Mesothelial cell of epicardium (in vitro differentiated cells): ENCODE results near the gene POSTN. TPM values are rescaled to one million over a fixed set of nuclear protein-coding genes. Genes with fewer than 3 reads are reported as not detected.
"Not testable (repeated sequence)": the region's sequence is repeated elsewhere in the genome, so short reads cannot be mapped to it uniquely, and the experiment has no call there.

Source experiments
- DNase-seq, 2 experiments: peaks; one replicate each; pipeline ENCODE4 v3.0.0; 2021; ENCODE audit warnings: low spot score in 2 of 2; ENCODE audit not compliant: unreplicated experiment in 2 of 2
- H3K27ac Mint-ChIP-seq: 2 replicates; pipeline ENCODE4 v1.8.0; 2021; ENCODE audit warnings: mixed read lengths
- H3K27me3 Mint-ChIP-seq: 2 replicates; pipeline ENCODE4 v1.8.0; 2021; ENCODE audit warnings: low read depth, mixed read lengths
- H3K36me3 Mint-ChIP-seq: 2 replicates; pipeline ENCODE4 v1.8.0; 2021; ENCODE audit warnings: mixed read lengths
- H3K4me1 Mint-ChIP-seq: 2 replicates; pipeline ENCODE4 v1.8.0; 2021; ENCODE audit warnings: mixed read lengths
- H3K4me3 Mint-ChIP-seq: 2 replicates; pipeline ENCODE4 v1.8.0; 2021; ENCODE audit warnings: mild to moderate bottlenecking, moderate library complexity, mixed read lengths
- H3K9me3 Mint-ChIP-seq: 2 replicates; pipeline ENCODE4 v1.8.0; 2021; ENCODE audit warnings: mixed read lengths
- CTCF ChIP-seq: fragments of 200-600 bp; sonication (generic); IDR thresholded peaks from one replicate; pipeline ENCODE4 v1.5.0; 2021; ENCODE audit warnings: antibody characterized with exemption; ENCODE audit not compliant: unreplicated experiment
- total RNA-seq: library from RNA; stranded (reverse); gene quantifications from 3 replicates; pipeline ENCODE4 v1.2.1, GENCODE V29; 2021

POSTN gene
- total RNA-seq, 1 donor from 2014 or later: 451 TPM

DNA sequence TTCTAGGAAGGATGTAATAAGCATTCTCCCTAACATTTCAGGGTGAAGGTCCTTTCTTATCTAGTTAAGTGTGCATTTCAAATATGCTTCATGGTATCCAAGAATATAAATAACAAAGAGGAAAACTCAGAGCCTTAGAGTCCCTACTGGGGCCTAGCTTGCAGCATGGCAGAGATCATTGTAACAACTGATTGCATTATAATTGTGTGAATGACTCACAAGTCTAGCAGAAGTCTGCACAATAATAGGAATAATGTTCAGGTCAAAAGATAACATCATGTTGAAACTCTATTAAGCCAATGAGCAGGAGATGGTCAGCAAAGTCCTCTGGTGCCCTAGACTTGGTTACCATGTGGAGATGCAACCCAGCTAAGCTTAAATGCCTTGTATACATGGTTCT lies 3.4 kb downstream of the POSTN start:
- DNase-seq: no peak
- no peak for TF ChIP-seq CTCF
- no peaks in the 10 kb centered on the region for H3K9me3 Mint-ChIP-seq

DNA sequence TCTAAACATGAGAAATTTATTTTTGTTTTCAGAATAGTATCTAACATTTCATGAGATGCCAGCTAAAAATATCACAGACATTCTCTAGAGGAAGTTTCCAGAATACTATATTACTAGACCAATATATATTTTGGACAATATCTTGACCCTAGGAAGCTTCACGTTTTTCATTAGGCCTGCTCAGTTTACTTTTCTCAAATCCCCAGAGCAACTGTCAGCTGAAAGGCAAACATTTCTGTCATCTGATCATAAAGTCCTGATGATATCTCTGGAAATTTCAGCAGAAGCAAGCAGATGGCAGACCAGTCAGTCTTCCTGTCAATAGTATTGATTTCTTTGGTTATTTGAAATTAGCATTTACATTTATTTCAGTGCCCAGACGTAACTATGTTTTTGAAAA lies 4.0 kb downstream of the POSTN start:
- Mint-ChIP-seq H3K4me3 (peak overlapping the region; percentile 53), H3K9me3 (no peaks in the 10 kb centered on the region), H3K4me1 (peaks cover 42% of the 10 kb centered on the region), H3K27ac (peak overlapping the region; percentile 78), H3K36me3 (peaks cover 10% of the 10 kb centered on the region), H3K27me3 (no peaks in the 10 kb centered on the region)
- no peak for TF ChIP-seq CTCF
- no peak for DNase-seq

More for the DNA sequence above, 3.4 kb downstream of the POSTN start:
- Mint-ChIP-seq H3K4me3 (peak overlapping the region; percentile 53), H3K4me1 (peaks cover 48% of the 10 kb centered on the region), H3K27ac (peak overlapping the region; percentile 78), H3K36me3 (peaks cover 10% of the 10 kb centered on the region), H3K27me3 (no peaks in the 10 kb centered on the region)

- H3K27me3 Mint-ChIP-seq, DNase-seq, H3K27ac Mint-ChIP-seq, H3K4me1 Mint-ChIP-seq, H3K9me3 Mint-ChIP-seq, H3K4me3 Mint-ChIP-seq: not testable (repeated sequence)
- peaks cover 41% of the 10 kb centered on the region for H3K36me3 Mint-ChIP-seq
Measured at GRCh38 chr13:37589381-37589780, 9.2 kb downstream of the POSTN start.

GRCh38 chr13:37587236-37587635 lies 11.3 kb downstream of the POSTN start:
- H3K4me3 Mint-ChIP-seq: no peak overlapping the region
- H3K27ac Mint-ChIP-seq: no peak overlapping the region
- peaks cover 4% of the 10 kb centered on the region for H3K9me3 Mint-ChIP-seq
- TF ChIP-seq CTCF: no peak
- H3K4me1 Mint-ChIP-seq: no peaks in the 10 kb centered on the region
- no peak for DNase-seq
- no peaks in the 10 kb centered on the region for H3K27me3 Mint-ChIP-seq
- H3K36me3 Mint-ChIP-seq: peaks cover 57% of the 10 kb centered on the region

GRCh38 chr13:37586164-37586563 lies 12.4 kb downstream of the POSTN start:
- Mint-ChIP-seq H3K27me3 (no peaks in the 10 kb centered on the region), H3K9me3 (peaks cover 4% of the 10 kb centered on the region), H3K27ac (no peak overlapping the region), H3K4me1 (no peaks in the 10 kb centered on the region), H3K4me3 (no peak overlapping the region), H3K36me3 (peaks cover 55% of the 10 kb centered on the region)
- no peak for DNase-seq
- no peak for TF ChIP-seq CTCF

GRCh38 chr13:37585541-37585940 lies 13.0 kb downstream of the POSTN start:
- H3K4me1 Mint-ChIP-seq: no peaks in the 10 kb centered on the region

More at GRCh38 chr13:37585541-37585940, 13.0 kb downstream of the POSTN start:
- DNase-seq: no peak
- no peaks in the 10 kb centered on the region for H3K27me3 Mint-ChIP-seq
- no peak for TF ChIP-seq CTCF
- peaks cover 4% of the 10 kb centered on the region for H3K9me3 Mint-ChIP-seq
- H3K36me3 Mint-ChIP-seq: peaks cover 59% of the 10 kb centered on the region
- H3K27ac Mint-ChIP-seq: no peak overlapping the region
- no peak overlapping the region for H3K4me3 Mint-ChIP-seq
